ENCODE measurements around the gene HOXC13.
A peak's percentile ranks its signal among the peaks of the same experiment; 100 is the strongest.

The HOXC13 gene

DNA sequence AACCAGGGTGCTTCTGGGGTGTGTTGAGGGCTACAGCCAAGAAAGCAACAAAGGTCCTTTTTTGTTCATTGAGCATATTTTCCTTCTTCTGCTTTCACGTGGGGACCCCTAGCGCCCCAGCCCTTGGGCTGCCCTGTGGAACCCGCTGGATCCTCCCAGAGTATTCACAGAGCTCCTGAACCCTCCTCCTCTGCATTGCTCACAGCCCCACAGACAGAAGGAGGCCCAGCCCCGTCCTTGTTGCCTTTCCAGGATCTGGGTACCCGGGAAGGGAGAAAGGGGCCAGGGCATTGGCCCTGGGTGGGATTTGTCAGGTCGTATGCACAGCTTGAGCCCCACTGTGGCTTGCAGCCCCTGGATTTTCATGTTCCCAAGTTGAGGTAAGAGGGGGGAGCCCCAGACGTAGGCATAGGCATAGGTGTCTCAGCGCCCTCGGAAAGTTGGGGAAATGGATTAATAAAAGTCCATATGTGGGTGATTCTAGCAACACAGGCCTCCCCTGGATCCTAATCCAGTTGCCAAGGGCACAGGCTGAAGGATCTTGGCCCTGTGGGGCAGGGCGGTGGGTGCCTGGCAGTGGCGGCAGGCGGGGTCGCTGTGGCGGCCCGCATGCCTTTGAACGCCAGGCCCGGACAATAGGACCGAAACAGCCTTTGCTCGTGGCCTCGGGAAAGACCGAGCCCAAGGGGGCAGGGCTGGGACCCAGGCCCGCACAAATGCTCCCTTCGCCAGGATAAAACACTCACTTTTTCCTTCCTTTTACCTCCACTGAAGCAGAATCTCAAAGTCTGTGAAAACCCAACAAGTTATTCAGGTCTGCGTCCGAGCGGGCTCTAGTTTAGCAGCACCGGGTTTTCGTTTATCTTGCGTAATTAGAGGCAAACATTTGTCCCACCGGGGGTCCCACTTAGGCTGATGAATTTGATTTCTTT, 43.3 kb downstream of the HOXC13 start:
- H3K27me3 ChIP-seq (replicated peaks) = peaks cover 90% of the 10 kb centered on the region
- H3K4me3 ChIP-seq (ENCODE audit: low read depth, low read length) = no peak overlapping the region
- TF ChIP-seq, protein P1, sequence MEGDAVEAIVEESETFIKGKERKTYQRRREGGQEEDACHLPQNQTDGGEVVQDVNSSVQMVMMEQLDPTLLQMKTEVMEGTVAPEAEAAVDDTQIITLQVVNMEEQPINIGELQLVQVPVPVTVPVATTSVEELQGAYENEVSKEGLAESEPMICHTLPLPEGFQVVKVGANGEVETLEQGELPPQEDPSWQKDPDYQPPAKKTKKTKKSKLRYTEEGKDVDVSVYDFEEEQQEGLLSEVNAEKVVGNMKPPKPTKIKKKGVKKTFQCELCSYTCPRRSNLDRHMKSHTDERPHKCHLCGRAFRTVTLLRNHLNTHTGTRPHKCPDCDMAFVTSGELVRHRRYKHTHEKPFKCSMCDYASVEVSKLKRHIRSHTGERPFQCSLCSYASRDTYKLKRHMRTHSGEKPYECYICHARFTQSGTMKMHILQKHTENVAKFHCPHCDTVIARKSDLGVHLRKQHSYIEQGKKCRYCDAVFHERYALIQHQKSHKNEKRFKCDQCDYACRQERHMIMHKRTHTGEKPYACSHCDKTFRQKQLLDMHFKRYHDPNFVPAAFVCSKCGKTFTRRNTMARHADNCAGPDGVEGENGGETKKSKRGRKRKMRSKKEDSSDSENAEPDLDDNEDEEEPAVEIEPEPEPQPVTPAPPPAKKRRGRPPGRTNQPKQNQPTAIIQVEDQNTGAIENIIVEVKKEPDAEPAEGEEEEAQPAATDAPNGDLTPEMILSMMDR (IDR thresholded peaks at IDR 0.05; ENCODE audit: low read depth, low read length, missing control alignments) = no peak
- no peaks in the 10 kb centered on the region for H3K36me3 ChIP-seq (replicated peaks)
- no peak for DNase-seq
- in situ Hi-C loops (cut with HindIII; ENCODE audit: low pct_ligation_motif_present, low sequenced_read_pairs) = no loop called here
- no peak overlapping the region for H3K27ac ChIP-seq

DNA sequence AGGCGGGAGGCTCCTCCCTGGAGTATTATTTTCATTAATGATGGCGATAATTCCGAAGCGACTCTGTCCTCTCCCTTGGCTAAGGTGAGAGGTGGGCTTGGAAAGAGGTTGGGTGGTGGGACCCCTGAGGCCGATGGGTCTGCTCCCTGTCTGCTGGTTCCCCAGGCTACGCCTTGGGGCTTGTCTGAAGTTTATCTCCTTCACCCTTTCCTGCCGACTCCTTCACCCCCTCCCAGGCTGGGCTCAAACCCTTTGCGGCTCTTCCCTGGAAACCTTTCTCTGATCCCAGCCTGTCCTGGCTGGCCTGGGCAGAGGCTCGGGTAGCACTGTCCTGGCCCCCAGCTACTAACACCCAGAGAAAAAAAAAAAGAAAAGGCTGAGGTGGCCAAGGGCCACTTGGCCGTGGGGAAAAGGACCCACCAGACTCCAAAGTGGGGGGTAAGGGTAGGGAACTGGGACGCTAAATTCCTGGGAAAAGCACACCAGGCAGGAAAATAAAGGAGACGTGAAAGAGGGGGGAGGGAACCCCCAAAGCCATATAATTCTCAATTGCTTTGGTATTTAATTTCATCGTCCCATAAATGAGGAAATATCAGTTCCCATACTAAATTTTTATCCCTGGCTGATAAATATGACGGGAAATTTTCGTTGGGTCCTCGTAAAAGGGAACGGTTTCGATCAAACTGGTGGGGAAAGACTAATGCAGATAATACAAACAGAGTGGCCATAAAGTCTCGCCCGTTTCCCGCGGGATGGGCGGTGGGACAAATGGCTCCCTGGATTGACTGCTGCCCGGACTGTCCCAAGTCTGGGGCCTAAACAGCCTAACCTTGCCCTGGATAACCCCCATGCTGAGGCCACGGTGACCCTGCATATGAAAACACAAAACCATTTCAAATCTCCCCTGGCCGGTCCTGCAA, 44.3 kb downstream of the HOXC13 start:
- DNase-seq = no peak
- in situ Hi-C loops (cut with HindIII; ENCODE audit: low pct_ligation_motif_present, low sequenced_read_pairs) = no loop called here
- TF ChIP-seq, protein P1 (IDR thresholded peaks at IDR 0.05; ENCODE audit: low read depth, low read length, missing control alignments) = no peak
- no peaks in the 10 kb centered on the region for H3K36me3 ChIP-seq (replicated peaks)
- no peak overlapping the region for H3K4me3 ChIP-seq (ENCODE audit: low read depth, low read length)
- peaks cover 90% of the 10 kb centered on the region for H3K27me3 ChIP-seq (replicated peaks)
- H3K27ac ChIP-seq = no peak overlapping the region

DNA sequence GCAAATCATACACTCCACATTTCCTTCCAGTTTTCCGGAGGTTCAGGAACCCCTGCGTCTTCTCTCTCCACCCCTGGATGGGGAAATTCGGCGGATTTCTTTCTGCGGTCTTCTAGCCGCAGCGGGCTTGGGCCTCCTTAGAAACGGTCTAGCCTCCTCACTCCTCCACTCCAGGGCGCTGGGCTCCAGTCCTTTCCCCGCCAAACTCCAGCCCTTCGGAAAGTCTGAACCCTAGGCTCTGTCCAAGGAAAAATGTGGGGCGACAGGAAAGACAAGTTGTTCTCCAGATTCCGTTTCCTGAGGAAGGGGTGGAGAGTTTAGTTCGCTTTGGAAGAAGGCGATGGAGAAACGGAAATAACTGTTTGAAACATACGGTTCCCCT, 44.9 kb downstream of the HOXC13 start:
- Histone ChIP-seq H3K36me3 (replicated peaks) (no peaks in the 10 kb centered on the region), H3K27ac (no peak overlapping the region), H3K27me3 (replicated peaks) (peaks cover 93% of the 10 kb centered on the region), H3K4me3 (ENCODE audit: low read depth, low read length) (no peak overlapping the region)
- no peak for DNase-seq
- TF ChIP-seq, protein P1 (IDR thresholded peaks at IDR 0.05; ENCODE audit: low read depth, low read length, missing control alignments) = no peak
- in situ Hi-C loops (cut with HindIII; ENCODE audit: low pct_ligation_motif_present, low sequenced_read_pairs) = no loop called here

DNA sequence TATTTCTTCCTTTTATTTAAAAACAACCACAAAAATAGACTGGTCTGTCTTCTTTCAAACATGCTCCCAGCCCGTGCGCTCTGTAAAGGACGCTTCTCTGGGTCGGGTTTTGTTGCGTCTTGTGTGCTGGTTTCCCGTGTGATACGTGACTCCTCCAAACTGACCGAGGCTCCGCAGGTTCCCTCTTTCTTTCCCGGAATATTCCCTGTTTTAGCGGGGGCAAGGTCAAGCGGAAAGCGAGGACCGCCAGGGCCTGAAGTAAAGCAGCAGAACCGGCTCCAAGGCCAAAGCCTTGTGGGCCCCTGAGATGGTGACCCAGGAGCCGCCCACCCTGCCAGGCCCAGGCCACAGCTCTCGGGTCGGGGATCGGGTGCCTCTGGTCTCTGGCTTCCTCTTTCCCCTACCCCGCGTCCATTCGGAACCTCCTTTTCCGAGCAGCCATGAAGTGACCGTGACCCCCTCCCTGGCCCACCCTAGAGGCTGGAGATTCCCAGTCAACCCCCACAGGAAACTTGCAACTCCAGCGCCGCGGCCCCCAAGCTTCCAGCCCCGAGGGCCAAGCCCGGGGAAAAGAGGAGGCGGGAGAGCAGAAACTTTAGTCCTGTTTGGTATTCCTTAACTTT, 45.4 kb downstream of the HOXC13 start:
- DNase-seq = no peak
- TF ChIP-seq, protein P1 (IDR thresholded peaks at IDR 0.05; ENCODE audit: low read depth, low read length, missing control alignments) = no peak
- in situ Hi-C loops (cut with HindIII; ENCODE audit: low pct_ligation_motif_present, low sequenced_read_pairs) = no loop called here
- Histone ChIP-seq H3K27ac (no peak overlapping the region), H3K36me3 (replicated peaks) (no peaks in the 10 kb centered on the region), H3K4me3 (ENCODE audit: low read depth, low read length) (no peak overlapping the region), H3K27me3 (replicated peaks) (peaks cover 93% of the 10 kb centered on the region)

DNA sequence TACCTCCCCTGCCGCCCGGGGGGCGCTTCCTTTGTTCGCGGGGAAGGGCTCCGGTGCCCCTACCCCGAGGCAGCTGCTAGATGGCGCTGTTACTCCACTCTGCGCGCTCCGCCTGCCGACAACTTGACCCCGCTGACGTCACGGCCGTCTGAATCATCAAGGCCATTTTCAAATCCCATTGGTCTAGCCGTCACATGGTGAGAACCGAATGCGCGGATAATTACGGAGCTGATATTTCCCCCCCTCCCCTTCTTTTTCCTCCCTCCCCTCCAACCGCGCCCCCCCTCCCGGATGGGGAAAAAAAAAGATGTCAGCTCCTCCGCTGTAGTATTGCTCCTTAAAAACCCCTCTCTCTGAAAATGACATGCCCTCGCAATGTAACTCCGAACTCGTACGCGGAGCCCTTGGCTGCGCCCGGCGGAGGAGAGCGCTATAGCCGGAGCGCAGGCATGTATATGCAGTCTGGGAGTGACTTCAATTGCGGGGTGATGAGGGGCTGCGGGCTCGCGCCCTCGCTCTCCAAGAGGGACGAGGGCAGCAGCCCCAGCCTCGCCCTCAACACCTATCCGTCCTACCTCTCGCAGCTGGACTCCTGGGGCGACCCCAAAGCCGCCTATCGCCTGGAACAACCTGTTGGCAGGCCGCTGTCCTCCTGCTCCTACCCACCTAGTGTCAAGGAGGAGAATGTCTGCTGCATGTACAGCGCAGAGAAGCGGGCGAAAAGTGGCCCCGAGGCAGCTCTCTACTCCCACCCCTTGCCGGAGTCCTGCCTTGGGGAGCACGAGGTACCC, 46.5 kb downstream of the HOXC13 start, which contains the start of gene HOXC10:
TSS of gene HOXC10 (plus strand) at position 246 of the 791 bp plus-strand sequence. CDS start at position 360, 114 bp downstream.
- DNase-seq = peak; percentile 15
- H3K27ac ChIP-seq = no peak within 1 kb of the TSS
- H3K4me3 ChIP-seq (ENCODE audit: low read depth, low read length) = no peak within 1 kb of the TSS
- H3K36me3 ChIP-seq (replicated peaks) = no peaks in the 10 kb centered on the region
- H3K27me3 ChIP-seq (replicated peaks) = peaks cover 93% of the 10 kb centered on the region
- in situ Hi-C loops (cut with HindIII; ENCODE audit: low pct_ligation_motif_present, low sequenced_read_pairs) = no loop called here
- TF ChIP-seq, protein P1 (IDR thresholded peaks at IDR 0.05; ENCODE audit: low read depth, low read length, missing control alignments) = peak; percentile 58

Data from brain microvascular endothelial cell (primary cell).